BLaER1 (cell line): ENCODE measurements around the gene EXOSC6.
"Not testable (repeated sequence)": the region's sequence is repeated elsewhere in the genome, so short reads cannot be mapped to it uniquely, and the experiment has no call there.

ENCODE experiments used
- H3K27ac ChIP-seq: shearing (Covaris generic); formaldehyde crosslinking; 2 replicates; pipeline ENCODE4 v1.8.1; 2022
- H3K27me3 ChIP-seq: shearing (Covaris generic); formaldehyde crosslinking; 2 replicates; pipeline ENCODE4 v1.8.1; 2022
- H3K36me3 ChIP-seq: shearing (Covaris generic); formaldehyde crosslinking; 2 replicates; pipeline ENCODE4 v1.8.1; 2022
- H3K4me1 ChIP-seq: shearing (Covaris generic); formaldehyde crosslinking; 2 replicates; pipeline ENCODE4 v1.8.1; 2022
- H3K4me2 ChIP-seq: shearing (Covaris generic); formaldehyde crosslinking; 2 replicates; pipeline ENCODE4 v1.8.1; 2022
- H3K4me3 ChIP-seq: shearing (Covaris generic); formaldehyde crosslinking; 2 replicates; pipeline ENCODE4 v1.8.1; 2022
- H3K9ac ChIP-seq: shearing (Covaris generic); formaldehyde crosslinking; 2 replicates; pipeline ENCODE4 v1.8.1; 2022
- H3K9me3 ChIP-seq: shearing (Covaris generic); formaldehyde crosslinking; 2 replicates; pipeline ENCODE4 v1.8.1; 2022
- H4K20me1 ChIP-seq: shearing (Covaris generic); formaldehyde crosslinking; 2 replicates; pipeline ENCODE4 v1.8.1; 2022
- Cebpa-rat ChIP-seq: shearing (Covaris generic); IDR thresholded peaks from 2 replicates; pipeline ENCODE4 v1.8.1; 2022

Gene EXOSC6

GRCh38 chr16:70254965-70255286, 3.2 kb upstream of the EXOSC6 start:
- H3K4me3 ChIP-seq = no peak overlapping the region
- H3K27me3 ChIP-seq = no peaks in the 10 kb centered on the region
- no peak overlapping the region for H3K4me2 ChIP-seq
- no peaks in the 10 kb centered on the region for H3K9me3 ChIP-seq
- no peak overlapping the region for H3K9ac ChIP-seq
- H4K20me1 ChIP-seq = peaks cover 69% of the 10 kb centered on the region
- no peak for TF ChIP-seq Cebpa-rat
- H3K27ac ChIP-seq = no peak overlapping the region
- H3K36me3 ChIP-seq = peaks cover 80% of the 10 kb centered on the region
- peaks cover 6% of the 10 kb centered on the region for H3K4me1 ChIP-seq

DNA sequence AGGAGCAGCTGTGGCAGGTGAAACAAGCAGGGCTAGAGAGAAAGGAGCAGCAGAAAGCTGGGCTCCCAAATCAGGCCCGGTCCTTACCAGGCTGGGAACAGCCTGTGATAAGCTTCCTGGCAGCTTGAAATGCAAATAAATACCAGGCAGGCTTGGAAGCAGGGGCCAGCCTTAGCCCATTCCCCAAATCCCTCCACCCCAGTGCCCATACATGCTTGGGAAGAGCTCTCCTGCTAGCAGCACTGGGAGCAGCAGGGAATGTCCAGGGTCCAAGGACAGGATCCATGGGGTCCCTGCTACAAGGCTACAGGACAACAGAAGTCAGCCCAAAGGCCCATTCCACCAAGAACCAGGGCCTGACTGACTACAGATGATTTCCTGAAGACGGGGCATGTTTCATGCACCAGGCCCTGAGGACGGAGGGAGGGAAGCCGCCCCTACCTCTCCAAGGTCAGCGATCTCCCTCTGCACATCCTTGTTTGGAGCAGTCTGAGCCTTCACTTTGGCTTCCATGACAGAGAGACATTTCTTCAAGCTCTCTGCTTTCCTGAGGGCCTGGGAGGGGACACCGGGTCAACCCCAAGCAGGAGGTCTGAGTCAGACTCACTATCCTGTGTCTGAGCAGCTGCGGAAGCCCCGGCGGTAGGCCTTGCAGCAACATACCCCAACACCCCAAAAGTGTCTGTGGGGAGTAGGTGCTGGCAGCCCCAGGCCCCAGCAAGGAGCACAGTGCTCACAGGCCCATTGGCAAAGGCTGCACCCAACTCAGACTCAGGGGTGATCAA, 2.6 kb upstream of the EXOSC6 start:
- no peaks in the 10 kb centered on the region for H3K27me3 ChIP-seq
- H3K9ac ChIP-seq = no peak overlapping the region
- no peak overlapping the region for H3K4me2 ChIP-seq
- H3K4me3 ChIP-seq = no peak overlapping the region
- H3K27ac ChIP-seq = no peak overlapping the region
- H3K9me3 ChIP-seq = no peaks in the 10 kb centered on the region
- H3K36me3 ChIP-seq = peaks cover 75% of the 10 kb centered on the region
- no peak for TF ChIP-seq Cebpa-rat
- H3K4me1 ChIP-seq = peaks cover 11% of the 10 kb centered on the region
- H4K20me1 ChIP-seq = peaks cover 74% of the 10 kb centered on the region

- Histone ChIP-seq H3K9me3 (no peaks in the 10 kb centered on the region), H3K4me1 (peaks cover 18% of the 10 kb centered on the region), H3K4me3 (no peak overlapping the region), H3K27me3 (no peaks in the 10 kb centered on the region), H3K27ac (no peak overlapping the region), H3K9ac (no peak overlapping the region), H3K4me2 (no peak overlapping the region), H4K20me1 (peaks cover 83% of the 10 kb centered on the region), H3K36me3 (peaks cover 66% of the 10 kb centered on the region)
- TF ChIP-seq Cebpa-rat = no peak
These were observed 1.8 kb upstream of the EXOSC6 start for GRCh38 chr16:70253291-70254106.

- no peak overlapping the region for H3K4me2 ChIP-seq
- no peak overlapping the region for H3K27ac ChIP-seq
- peaks cover 59% of the 10 kb centered on the region for H3K36me3 ChIP-seq
- H3K4me3 ChIP-seq = no peak overlapping the region
- no peak for TF ChIP-seq Cebpa-rat
- peaks cover 84% of the 10 kb centered on the region for H4K20me1 ChIP-seq
- H3K9me3 ChIP-seq = no peaks in the 10 kb centered on the region
- H3K4me1 ChIP-seq = peaks cover 18% of the 10 kb centered on the region
- no peaks in the 10 kb centered on the region for H3K27me3 ChIP-seq
- no peak overlapping the region for H3K9ac ChIP-seq
These were observed 732 bp upstream of the EXOSC6 start for GRCh38 chr16:70252355-70252988.

- peaks cover 44% of the 10 kb centered on the region for H3K36me3 ChIP-seq
- peak overlapping the region; percentile 87 for H3K4me3 ChIP-seq
- TF ChIP-seq Cebpa-rat = no peak
- peak overlapping the region; percentile 96 for H3K27ac ChIP-seq
- no peaks in the 10 kb centered on the region for H3K9me3 ChIP-seq
- peak overlapping the region; percentile 95 for H3K9ac ChIP-seq
- peaks cover 18% of the 10 kb centered on the region for H3K4me1 ChIP-seq
- no peaks in the 10 kb centered on the region for H3K27me3 ChIP-seq
- H3K4me2 ChIP-seq = peak overlapping the region; percentile 93
- peaks cover 87% of the 10 kb centered on the region for H4K20me1 ChIP-seq
These were observed 752 bp downstream of the EXOSC6 start for GRCh38 chr16:70250748-70251628.

DNA sequence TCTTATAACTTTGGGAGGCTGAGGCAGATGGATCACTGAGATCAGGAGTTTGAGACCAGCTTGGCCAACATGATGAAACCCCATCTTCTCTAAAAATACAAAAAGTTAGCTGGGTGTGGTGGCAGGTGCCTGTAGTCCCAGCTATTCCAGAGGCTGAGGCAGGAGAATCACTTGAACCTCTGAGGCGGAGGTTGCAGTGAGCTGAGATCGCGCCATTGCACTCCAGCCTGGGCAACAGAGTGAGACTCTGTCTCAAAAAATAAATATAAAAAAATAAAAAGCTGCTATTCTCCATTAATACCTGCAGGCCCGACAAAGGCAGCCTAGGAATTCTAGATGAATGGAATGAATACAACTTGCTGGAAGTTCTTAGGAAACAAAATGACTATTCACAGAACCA, 2.0 kb downstream of the EXOSC6 start:
- H3K27me3 ChIP-seq, H3K27ac ChIP-seq, H3K9me3 ChIP-seq: not testable (repeated sequence)
- Histone ChIP-seq H4K20me1 (peaks cover 76% of the 10 kb centered on the region), H3K4me3 (peak overlapping the region; percentile 87), H3K4me1 (peaks cover 18% of the 10 kb centered on the region), H3K9ac (peak overlapping the region; percentile 95; the same call in 1 of the 2 replicates), H3K36me3 (peaks cover 32% of the 10 kb centered on the region), H3K4me2 (peak overlapping the region; percentile 93)

GRCh38 chr16:70238773-70239172, 13.0 kb downstream of the EXOSC6 start:
- H3K36me3 ChIP-seq = peaks cover 42% of the 10 kb centered on the region
- H3K27ac ChIP-seq, H3K9ac ChIP-seq, H3K27me3 ChIP-seq, H4K20me1 ChIP-seq, H3K4me1 ChIP-seq, H3K4me3 ChIP-seq, H3K9me3 ChIP-seq, H3K4me2 ChIP-seq: not testable (repeated sequence)

GRCh38 chr16:70231831-70232230, 19.9 kb downstream of the EXOSC6 start:
- not testable (repeated sequence) for H3K9me3 ChIP-seq, H3K27ac ChIP-seq, H4K20me1 ChIP-seq, H3K4me2 ChIP-seq, H3K9ac ChIP-seq, H3K4me1 ChIP-seq, H3K4me3 ChIP-seq, H3K27me3 ChIP-seq
- H3K36me3 ChIP-seq = peaks cover 51% of the 10 kb centered on the region

GRCh38 chr16:70226024-70226423, 25.7 kb downstream of the EXOSC6 start:
- H4K20me1 ChIP-seq, H3K27ac ChIP-seq, H3K9me3 ChIP-seq, H3K9ac ChIP-seq, H3K4me3 ChIP-seq, H3K4me2 ChIP-seq, H3K27me3 ChIP-seq: not testable (repeated sequence)
- Histone ChIP-seq H3K36me3 (peaks cover 31% of the 10 kb centered on the region), H3K4me1 (peaks cover 13% of the 10 kb centered on the region)

DNA sequence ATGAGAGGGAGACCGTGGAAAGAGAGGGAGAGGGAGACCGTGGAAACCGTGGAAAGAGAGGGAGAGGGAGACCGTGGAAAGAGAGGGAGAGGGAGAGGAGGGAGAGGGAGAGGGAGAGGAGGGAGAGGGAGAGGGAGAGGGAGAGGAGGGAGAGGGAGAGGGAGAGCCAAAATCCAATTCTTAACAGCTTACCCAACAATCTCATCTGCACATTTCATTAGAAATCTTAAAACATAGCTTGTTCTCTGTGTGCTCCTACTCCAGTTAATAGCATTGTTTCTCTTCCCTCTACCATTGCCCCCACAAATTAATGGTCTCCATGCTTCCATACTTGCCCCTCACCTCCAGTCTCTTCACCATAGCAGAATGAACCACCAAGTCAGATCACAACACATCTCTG, 26.3 kb downstream of the EXOSC6 start:
- Histone ChIP-seq H3K4me1 (peaks cover 13% of the 10 kb centered on the region), H3K36me3 (peaks cover 31% of the 10 kb centered on the region)
- H3K9ac ChIP-seq, H4K20me1 ChIP-seq, H3K27me3 ChIP-seq, H3K27ac ChIP-seq, H3K9me3 ChIP-seq, H3K4me3 ChIP-seq, H3K4me2 ChIP-seq: not testable (repeated sequence)

DNA sequence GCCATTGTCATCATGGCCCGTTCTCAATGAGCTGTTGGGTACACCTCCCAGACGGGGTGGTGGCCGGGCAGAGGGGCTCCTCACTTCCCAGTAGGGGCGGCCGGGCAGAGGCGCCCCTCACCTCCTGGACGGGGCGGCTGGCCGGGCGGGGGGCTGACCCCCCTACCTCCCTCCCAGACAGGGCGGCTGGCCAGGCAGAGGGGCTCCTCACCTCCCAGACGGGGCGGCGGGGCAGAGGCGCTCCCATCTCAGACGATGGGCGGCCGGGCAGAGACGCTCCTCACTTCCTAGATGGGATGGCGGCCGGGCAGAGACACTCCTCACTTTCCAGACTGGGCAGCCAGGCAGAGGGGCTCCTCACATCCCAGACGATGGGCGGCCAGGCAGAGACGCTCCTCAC, 27.1 kb downstream of the EXOSC6 start:
- H3K36me3 ChIP-seq = peaks cover 33% of the 10 kb centered on the region
- not testable (repeated sequence) for H3K9me3 ChIP-seq, H3K4me3 ChIP-seq, H3K27me3 ChIP-seq, H3K4me2 ChIP-seq, H3K9ac ChIP-seq, H4K20me1 ChIP-seq
- peak overlapping the region; percentile 38; the same call in 1 of the 2 replicates for H3K27ac ChIP-seq
- peaks cover 13% of the 10 kb centered on the region for H3K4me1 ChIP-seq

GRCh38 chr16:70223971-70224513, 27.7 kb downstream of the EXOSC6 start:
- peaks cover 39% of the 10 kb centered on the region for H3K36me3 ChIP-seq
- not testable (repeated sequence) for H3K9ac ChIP-seq, H3K4me3 ChIP-seq, H4K20me1 ChIP-seq, H3K9me3 ChIP-seq, H3K27me3 ChIP-seq
- peaks cover 13% of the 10 kb centered on the region for H3K4me1 ChIP-seq
- peak overlapping the region; percentile 54 for H3K4me2 ChIP-seq
- 0 out of 2 replicates have a peak overlapping the region, but pooled peaks have one; percentile 30 for H3K27ac ChIP-seq

GRCh38 chr16:70223216-70223615, 28.5 kb downstream of the EXOSC6 start:
- not testable (repeated sequence) for H3K4me3 ChIP-seq, H3K9ac ChIP-seq
- peaks cover 36% of the 10 kb centered on the region for H3K36me3 ChIP-seq

More at GRCh38 chr16:70223216-70223615, 28.5 kb downstream of the EXOSC6 start:
- not testable (repeated sequence) for H4K20me1 ChIP-seq, H3K27me3 ChIP-seq, H3K9me3 ChIP-seq
- peaks cover 13% of the 10 kb centered on the region for H3K4me1 ChIP-seq
- H3K27ac ChIP-seq = peak overlapping the region; percentile 55; the same call in 1 of the 2 replicates
- H3K4me2 ChIP-seq = peak overlapping the region; percentile 54
